UCSD-AML1 (cell line): Measurements from ENCODE around the gene S100A11.

Source experiments
- DNase-seq: peaks from one replicate; lab custom pipeline; 2025; ENCODE audit not compliant: unreplicated experiment; lab: John Stamatoyannopoulos, UW

The S100A11 gene

GRCh38 chr1:152039886-152040285, 3.1 kb upstream of the S100A11 start:
- DNase-seq: no peak

- DNase-seq: no peak
These were observed 2.7 kb upstream of the S100A11 start for GRCh38 chr1:152039461-152039860.

- DNase-seq: no peak
These were observed 2.1 kb upstream of the S100A11 start for GRCh38 chr1:152038871-152039270.

DNA sequence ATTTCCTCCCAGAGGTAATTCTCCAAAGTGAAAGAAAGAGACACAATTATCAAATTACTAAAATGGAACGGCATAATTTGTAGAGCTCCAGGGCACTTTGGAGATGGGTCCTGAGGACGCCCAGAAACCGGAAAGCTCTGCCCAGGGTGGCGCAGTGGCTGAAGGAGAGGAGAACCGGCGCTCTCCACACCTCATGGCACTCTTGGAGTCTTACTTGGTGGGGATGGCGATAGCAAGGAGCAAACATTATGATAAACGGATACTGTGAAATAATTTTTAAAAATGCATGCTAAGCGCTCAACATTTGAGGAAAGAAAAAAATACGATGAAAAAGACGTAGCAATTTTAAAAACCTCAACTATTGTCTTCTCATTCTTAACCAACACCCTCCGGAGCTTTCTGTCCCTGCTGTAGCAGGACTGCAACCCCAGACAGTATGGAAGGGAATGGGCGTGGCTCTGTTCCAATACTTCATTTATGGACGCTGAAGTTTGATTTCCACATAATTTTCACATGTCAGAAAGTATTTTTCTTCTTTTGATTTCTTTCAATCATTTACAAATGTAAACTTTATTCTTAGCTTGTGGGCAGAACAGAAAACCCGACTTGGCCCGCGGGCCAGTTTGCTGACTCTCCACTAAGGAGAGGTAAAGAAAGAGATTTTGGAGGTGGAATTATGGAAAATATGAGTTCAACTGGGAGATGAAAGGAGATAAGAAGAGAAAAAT, 1.1 kb downstream of the S100A11 start:
- no peak for DNase-seq

DNA sequence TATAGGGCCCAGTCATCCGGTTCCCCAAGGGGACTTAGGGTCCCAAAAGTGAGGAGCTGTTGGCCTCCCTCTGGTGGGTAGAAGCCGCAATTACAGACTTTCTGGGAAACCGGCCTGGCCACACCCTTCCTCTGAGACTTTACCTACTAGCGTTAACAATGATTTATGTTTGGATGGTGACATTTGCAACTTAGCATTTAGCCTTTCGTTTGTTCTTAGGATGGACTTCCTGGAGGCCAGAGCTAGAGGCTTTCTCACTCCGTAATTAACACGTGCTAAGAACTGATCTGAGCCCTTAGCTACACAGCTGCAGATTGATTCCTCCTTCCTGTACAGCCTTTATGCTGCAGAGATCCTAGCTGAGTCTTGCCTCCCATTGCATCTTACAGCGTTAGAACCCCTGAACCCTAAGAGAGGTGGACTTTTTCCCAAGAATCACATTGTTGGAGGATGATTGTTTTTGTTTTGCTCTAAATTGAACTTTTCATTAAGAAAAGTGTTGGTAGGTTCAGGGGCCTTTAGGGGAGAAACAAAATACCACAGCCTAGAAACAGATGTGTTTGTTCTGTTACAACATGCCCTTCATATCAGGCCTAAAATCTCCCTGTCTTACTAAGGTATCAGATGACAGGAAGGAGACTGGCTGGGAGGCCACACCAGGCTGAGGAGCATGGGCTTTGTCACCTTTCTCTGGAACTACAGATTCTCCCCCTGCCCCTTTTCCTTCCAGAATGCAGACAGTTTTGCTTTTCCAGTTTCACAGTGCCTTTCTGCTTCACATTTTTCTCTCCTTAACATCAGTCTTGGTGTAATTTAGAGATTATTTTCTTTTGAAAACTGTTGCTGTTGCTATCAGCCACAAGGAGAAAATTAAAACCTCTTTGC, 1.9 kb downstream of the S100A11 start:
- DNase-seq: peak; percentile 54

DNA sequence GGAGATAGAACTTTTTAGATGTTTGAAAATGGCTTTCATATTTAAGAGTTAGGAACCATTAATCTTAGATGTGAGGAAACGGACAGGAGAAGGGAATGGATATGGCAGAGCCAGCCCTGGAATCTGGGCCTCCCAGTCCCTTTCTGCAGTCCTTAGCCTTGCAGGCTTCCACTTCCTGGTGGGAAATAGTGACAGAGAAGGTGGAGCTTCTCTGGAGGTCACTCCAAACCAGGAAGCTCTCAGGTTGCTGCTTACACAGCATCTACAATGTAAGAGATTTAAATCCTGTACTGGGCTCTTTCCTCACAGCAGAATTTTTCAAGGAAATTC, 2.5 kb downstream of the S100A11 start:
- no peak for DNase-seq

DNA sequence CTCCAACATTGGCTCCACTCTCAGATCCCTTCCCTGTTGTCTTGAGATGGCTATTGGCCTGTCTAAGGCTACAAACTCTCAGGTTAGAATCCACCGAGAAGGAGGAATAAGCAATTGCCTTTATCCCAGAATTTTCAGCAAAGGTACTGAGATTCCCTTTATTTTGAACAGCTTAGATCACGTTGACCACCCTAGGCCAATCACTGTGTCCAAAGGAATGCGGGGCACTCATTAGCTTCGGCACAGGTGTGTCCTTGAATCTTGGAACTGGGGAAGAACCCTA, 6.9 kb downstream of the S100A11 start:
- no peak for DNase-seq

DNA sequence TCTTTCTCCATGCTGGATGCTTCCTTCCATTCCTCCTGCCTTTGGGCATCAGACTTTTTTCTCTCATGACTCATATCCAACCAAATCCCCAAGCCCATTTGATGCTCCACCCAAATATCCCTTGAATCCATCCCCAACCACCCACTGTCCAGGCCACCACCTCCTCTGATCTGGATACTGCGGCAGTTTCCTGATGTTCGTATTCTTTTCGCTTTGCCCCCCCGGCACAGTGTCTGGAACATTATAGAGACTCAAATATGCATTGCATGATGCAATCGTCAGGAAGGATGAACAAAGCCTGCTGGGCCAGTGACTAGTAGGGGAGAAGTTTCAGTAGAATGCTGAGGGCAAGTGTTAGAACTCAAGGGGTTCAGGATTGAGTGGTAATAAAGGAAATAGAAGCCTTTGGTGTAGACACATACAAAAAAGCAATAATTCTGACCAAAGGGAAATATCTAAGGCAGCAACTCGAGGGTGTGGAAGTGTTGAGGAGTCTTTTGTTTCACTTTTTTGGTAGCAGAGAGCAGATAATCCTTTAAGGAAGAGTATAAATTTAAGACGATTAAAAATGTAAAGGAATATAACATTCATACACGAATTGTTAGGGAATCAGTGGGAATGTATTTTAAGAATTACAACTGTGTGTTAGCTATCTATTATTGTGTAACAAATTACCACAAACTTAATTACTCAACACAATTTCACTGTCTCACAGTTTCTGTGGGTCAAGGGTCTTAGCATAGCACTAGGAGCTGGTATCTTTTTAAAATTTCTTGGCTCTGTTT, 7.5 kb downstream of the S100A11 start:
- no peak for DNase-seq

DNA sequence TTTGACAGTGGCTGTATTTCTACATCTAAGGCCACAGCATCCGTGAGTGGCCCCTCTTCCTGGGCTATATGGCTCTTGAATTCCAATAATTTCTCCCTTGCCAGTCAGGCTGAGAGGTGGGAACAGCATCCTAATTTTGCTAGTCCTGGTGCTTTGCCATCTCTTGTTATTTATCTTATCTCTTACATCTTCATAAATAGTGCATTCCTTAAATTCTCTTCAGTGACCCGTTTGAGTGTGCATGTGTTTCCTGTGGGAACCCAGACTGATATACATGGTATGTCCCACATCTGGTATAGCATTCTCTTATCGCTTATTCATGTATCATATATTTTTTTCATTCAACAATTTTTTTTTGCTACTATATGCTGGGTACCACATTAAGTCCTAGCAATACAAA, 9.9 kb downstream of the S100A11 start:
- no peak for DNase-seq

DNA sequence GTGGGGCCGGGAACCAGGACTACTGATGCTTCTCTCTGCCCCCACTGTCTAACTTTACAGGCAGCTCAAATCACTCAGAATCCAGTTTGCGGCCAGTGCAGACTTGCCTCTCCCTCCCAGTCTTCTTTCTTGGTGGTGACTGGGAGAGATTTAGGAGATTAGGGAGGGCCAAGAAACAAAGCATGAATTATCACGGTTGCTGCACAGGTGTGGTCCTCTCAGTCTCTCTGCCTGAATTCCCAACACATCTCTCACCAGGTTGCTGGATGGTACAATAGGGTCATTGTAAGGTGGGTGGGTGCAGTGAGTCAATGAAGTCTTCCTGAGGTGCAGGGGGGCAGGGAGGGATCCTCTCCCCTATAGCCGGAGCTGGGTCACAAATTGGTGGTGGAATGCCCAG, 12.6 kb downstream of the S100A11 start:
- no peak for DNase-seq

DNA sequence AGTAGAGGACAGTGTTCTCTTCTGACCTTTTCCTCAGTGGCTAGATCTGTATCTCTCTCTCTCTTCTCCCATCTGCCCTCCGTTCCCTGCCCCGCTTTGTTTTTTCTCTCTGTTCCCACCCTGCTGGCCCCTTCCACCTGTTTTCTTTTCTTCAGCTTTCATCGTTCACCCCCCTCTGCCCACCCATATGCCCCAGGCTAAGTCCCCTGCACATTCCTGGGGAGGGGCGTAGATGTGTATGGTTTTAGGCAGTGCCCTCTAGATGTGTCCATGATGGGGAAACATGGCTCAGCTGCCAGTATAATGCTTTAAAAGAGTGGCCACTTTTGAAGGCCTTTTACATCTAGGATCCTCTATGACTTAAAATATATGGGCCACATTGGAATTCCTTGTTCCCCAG, 13.6 kb downstream of the S100A11 start:
- no peak for DNase-seq

- no peak for DNase-seq
These were observed 14.3 kb downstream of the S100A11 start for GRCh38 chr1:152022474-152022873.

DNA sequence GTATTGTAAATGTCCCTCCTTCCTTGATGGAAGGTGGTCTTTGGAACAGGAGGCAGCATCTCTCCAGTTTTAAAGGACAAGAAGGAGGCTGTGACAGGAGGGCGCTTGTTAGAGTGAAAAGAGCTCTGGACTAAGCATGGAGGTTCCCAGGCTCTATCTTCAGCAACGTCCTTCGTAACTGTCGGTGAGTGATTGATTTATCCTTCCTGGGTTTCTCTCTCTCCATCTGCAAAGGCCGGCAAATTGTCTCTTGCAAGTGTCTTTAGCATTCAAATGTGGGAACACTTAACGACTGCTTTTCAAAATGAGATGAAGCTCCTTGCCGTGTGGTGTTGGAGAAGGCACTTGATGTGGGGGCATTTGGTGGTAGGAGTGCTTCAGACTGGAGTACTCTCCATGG, 15.2 kb downstream of the S100A11 start:
- no peak for DNase-seq

- DNase-seq: no peak
These were observed 16.0 kb downstream of the S100A11 start for GRCh38 chr1:152020849-152021248.

DNA sequence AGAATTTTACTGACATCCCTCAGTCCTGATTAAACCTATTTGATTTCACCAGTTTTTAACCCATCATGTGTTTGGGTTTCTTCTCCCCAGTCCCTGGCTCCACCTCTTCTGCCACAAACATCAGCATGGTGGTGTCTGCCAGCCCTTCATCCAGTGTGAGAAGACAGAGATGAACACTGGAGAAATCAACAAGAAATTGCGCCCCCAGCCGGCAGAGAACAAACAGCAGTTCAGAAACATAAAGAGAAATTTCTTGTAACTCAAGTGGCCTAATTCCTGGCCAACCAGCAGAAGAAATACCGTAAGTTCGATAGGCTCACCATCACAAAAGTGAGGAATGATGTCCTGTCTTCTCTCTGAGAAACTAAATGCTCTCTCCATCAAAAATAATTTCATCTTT, 18.3 kb downstream of the S100A11 start:
- DNase-seq: peak; percentile 14

GRCh38 chr1:152015766-152016165, 21.0 kb downstream of the S100A11 start:
- no peak for DNase-seq

- DNase-seq: no peak
These were observed 21.9 kb downstream of the S100A11 start for GRCh38 chr1:152014943-152015342.

- DNase-seq: peak; percentile 43
These were observed 23.1 kb downstream of the S100A11 start for GRCh38 chr1:152013664-152014237.

- no peak for DNase-seq
These were observed 27.1 kb downstream of the S100A11 start for GRCh38 chr1:152009691-152010090.

- DNase-seq: no peak
These were observed 29.8 kb downstream of the S100A11 start for GRCh38 chr1:152007047-152007446.

DNA sequence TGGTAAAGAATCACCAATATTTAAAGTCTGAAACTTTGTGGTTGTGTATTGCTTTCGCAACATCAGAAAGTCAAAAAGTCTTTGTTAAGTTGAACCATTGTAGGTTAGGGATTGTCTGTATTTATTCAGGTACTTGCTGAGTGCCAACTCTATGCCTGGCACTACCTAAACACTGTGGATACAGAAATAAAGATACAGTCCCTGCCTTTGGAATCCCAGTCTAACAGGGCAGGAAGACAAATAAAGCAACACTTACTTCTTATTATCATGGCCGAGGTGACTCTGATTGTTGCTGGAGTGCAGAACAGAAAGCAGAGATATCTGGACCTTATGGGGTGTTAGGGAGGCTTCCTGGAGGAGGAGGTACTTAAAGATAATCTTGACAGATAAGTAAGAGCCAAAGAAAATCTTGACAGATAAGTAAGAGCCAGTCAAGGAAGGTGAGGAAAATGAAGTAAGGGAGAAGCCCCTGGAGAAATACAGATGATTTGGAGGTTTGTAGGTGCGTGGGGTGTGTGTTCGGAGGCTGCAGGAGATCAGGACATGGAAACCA, 31.4 kb downstream of the S100A11 start:
- DNase-seq: no peak
